Measurements from ENCODE around the gene ATM.
"Not testable (repeated sequence)": the region's sequence is repeated elsewhere in the genome, so short reads cannot be mapped to it uniquely, and the experiment has no call there.

Gene ATM

DNA sequence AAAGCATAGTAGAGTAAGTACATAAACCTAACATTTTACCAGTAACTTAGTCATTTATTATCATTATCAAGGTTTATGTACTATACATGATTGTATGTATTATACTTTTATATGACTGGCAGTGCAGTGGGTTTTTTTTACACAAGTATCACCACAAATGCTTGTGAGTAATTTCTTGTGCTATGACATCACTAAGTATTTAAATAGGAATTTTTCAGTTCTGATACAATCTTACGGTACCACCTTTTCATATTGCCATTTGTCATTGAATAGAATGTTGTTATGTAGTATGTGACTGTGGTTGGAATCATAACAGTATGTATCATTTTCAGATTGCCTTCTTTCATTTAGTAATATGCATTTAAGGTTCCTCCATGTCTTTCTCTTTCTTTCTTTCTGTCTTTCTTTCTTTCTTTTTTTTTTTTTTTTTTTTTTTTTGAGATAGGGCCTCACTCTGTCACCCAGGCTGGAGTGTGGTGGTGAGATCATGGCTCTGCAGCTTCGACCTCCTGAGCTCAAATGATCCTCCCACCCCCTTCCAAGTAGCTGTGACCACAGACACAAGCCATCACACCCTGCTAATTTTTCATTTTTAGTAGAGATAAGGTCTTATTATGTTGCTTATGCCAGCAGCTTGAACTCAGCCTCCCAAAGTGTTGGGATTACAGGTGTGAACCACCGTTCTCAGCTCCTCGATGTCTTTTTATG, 18.6 kb downstream of the ATM start:
- no peak overlapping the region for H3K4me3 ChIP-seq (ENCODE audit: low read length)
- no peak for DNase-seq (ENCODE audit: low read depth)
- peaks cover 57% of the 10 kb centered on the region for H3K36me3 ChIP-seq (ENCODE audit: control insufficient read depth, insufficient read depth, low read length, severe bottlenecking)
- no peaks in the 10 kb centered on the region for H3K4me1 ChIP-seq (ENCODE audit: control insufficient read depth, insufficient read depth, low read length)
- H3K9me3 ChIP-seq (ENCODE audit: control insufficient read depth, low read length) = no peaks in the 10 kb centered on the region
- H3K9ac ChIP-seq (ENCODE audit: low read length) = no peak overlapping the region
- H3K27me3 ChIP-seq (replicated peaks; ENCODE audit: control insufficient read depth, insufficient read depth, low read length) = no peaks in the 10 kb centered on the region

DNA sequence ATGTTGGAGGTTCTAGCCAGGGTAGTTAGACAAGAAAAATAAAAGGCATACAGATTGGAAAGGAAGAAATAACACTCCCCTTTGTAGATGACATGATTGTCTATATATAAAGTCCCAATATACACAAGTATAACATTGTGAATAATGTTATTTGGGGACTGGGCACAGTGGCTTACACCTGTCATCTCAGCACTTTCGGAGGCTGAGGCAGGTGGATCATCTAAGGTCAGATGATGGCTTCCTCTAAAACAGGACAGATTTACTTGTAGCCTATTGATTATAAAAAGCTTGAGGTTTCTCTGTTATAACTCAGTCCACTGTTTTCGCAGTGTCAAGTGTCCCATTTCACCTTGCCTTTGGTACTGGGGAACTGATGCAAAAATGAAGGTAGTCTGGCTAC, 19.6 kb downstream of the ATM start:
- DNase-seq (ENCODE audit: low read depth) = no peak
- Histone ChIP-seq H3K27me3 (replicated peaks; ENCODE audit: control insufficient read depth, insufficient read depth, low read length) (no peaks in the 10 kb centered on the region), H3K4me3 (ENCODE audit: low read length) (no peak overlapping the region), H3K9ac (ENCODE audit: low read length) (no peak overlapping the region), H3K36me3 (ENCODE audit: control insufficient read depth, insufficient read depth, low read length, severe bottlenecking) (peaks cover 57% of the 10 kb centered on the region), H3K9me3 (ENCODE audit: control insufficient read depth, low read length) (no peaks in the 10 kb centered on the region), H3K4me1 (ENCODE audit: control insufficient read depth, insufficient read depth, low read length) (no peaks in the 10 kb centered on the region)

DNA sequence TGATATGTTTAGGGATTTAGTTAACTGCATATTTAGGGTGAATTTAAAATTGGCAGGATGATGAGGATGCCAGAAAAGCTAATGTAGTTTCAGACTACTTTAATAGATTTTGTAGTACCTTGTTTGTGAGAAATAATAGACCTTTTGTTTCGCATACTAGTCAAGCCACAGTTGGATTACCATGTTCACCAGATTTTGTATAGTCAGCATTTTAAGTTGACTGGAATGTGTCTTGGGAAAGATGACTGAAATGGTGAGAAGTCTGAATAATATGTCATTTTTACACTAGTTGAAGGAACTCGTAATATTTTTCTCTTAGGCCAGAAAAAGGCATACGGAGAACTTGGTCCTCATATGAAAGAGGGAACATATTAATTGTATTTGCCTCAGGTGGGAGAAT, 23.4 kb downstream of the ATM start:
- no peak overlapping the region for H3K9ac ChIP-seq (ENCODE audit: low read length)
- H3K4me1 ChIP-seq (ENCODE audit: control insufficient read depth, insufficient read depth, low read length) = no peaks in the 10 kb centered on the region
- H3K4me3 ChIP-seq (ENCODE audit: low read length) = no peak overlapping the region
- H3K9me3 ChIP-seq (ENCODE audit: control insufficient read depth, low read length) = no peaks in the 10 kb centered on the region
- peaks cover 65% of the 10 kb centered on the region for H3K36me3 ChIP-seq (ENCODE audit: control insufficient read depth, insufficient read depth, low read length, severe bottlenecking)
- no peak for DNase-seq (ENCODE audit: low read depth)
- H3K27me3 ChIP-seq (replicated peaks; ENCODE audit: control insufficient read depth, insufficient read depth, low read length) = no peaks in the 10 kb centered on the region

DNA sequence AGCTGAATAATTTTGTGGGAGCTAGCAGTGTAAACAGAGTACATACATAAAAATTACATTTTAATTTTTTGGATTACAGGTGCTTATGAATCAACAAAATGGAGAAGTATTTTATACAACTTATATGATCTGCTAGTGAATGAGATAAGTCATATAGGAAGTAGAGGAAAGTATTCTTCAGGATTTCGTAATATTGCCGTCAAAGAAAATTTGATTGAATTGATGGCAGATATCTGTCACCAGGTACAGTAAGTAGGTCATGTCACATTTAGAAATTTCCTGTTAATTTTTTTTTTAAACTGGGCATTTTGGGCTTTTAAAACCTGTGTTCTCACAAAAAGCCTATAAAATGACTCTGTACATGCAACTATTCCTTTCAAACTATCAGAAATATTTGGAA, 24.0 kb downstream of the ATM start:
- H3K9ac ChIP-seq (ENCODE audit: low read length) = no peak overlapping the region
- peaks cover 68% of the 10 kb centered on the region for H3K36me3 ChIP-seq (ENCODE audit: control insufficient read depth, insufficient read depth, low read length, severe bottlenecking)
- DNase-seq (ENCODE audit: low read depth) = no peak
- H3K9me3 ChIP-seq (ENCODE audit: control insufficient read depth, low read length) = no peaks in the 10 kb centered on the region
- H3K27me3 ChIP-seq (replicated peaks; ENCODE audit: control insufficient read depth, insufficient read depth, low read length) = no peaks in the 10 kb centered on the region
- no peak overlapping the region for H3K4me3 ChIP-seq (ENCODE audit: low read length)
- H3K4me1 ChIP-seq (ENCODE audit: control insufficient read depth, insufficient read depth, low read length) = no peaks in the 10 kb centered on the region

DNA sequence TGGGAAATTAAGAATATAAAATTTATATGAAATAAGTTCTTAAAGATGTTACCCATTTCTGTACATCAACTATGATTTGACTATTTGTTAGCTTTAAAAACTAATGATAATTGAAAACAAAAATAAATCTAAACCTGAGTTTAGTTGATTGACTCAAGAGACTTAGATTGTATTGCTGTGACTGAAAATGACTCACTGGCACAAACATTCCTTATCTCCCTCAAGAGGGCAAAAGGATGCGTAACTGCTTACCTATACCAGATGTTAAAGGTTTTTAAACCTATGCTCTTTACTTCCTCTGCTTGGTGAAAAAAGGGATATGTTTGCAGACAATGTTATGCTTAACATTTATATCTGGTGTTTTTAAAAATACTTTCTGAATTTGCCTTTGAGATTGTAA, 30.3 kb downstream of the ATM start:
- no peak overlapping the region for H3K4me3 ChIP-seq (ENCODE audit: low read length)
- H3K4me1 ChIP-seq (ENCODE audit: control insufficient read depth, insufficient read depth, low read length) = no peaks in the 10 kb centered on the region
- no peaks in the 10 kb centered on the region for H3K27me3 ChIP-seq (replicated peaks; ENCODE audit: control insufficient read depth, insufficient read depth, low read length)
- no peaks in the 10 kb centered on the region for H3K9me3 ChIP-seq (ENCODE audit: control insufficient read depth, low read length)
- H3K9ac ChIP-seq (ENCODE audit: low read length) = no peak overlapping the region
- H3K36me3 ChIP-seq (ENCODE audit: control insufficient read depth, insufficient read depth, low read length, severe bottlenecking) = peaks cover 88% of the 10 kb centered on the region
- DNase-seq (ENCODE audit: low read depth) = peak; percentile 10

DNA sequence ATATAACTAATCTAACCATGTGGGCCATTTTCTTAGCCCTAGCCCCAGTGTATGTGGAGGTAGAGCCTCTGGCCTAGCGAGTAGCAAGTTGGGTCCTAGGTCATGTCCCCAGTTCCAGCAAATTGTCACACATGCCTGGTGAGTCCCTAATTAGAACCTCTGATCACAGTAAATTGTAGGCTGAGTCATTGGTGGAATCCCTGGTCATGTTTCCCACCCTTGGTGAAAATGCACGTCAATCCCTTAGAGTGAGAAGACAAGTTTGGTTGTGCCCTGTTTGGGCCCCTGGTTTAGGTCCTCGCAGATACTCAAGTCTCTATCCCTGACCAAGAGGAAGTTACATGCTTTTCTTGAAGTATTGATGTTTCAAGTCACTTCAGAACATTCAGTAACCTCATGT, 46.7 kb downstream of the ATM start:
- H3K36me3 ChIP-seq (ENCODE audit: control insufficient read depth, insufficient read depth, low read length, severe bottlenecking) = peaks cover 50% of the 10 kb centered on the region

DNA sequence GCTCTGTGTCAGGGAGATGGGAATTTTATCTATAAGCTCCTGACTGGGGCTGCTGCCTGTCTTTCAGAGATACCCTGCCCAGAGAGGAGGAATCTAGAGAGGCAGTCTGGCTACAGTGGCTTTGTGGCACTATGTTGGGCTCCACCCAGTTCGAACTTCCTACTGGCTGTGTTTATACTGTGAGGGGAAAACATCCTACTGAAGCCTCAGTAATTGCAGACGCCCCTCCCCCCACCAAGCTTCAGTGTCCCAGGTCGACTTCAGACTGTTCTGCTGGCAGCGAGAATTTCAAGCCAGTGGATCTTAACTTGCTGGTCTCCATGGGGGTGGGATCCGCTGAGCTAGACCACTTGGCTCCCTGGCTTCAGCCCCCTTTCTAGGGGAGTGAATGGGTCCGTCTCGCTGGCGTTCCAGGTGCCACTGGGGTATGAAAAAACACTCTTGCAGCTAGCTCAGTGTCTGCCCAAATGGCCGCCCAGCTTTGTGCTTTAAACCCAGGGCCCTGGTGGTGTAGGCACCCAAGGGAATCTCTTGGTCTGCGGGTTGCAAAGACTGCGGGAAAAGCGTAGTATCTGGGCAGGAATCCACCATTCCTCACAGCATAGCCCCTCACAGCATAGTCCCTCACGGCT, 54.2 kb downstream of the ATM start:
- H3K27me3 ChIP-seq (replicated peaks; ENCODE audit: control insufficient read depth, insufficient read depth, low read length); H3K4me3 ChIP-seq (ENCODE audit: low read length); H3K9me3 ChIP-seq (ENCODE audit: control insufficient read depth, low read length); H3K9ac ChIP-seq (ENCODE audit: low read length); H3K4me1 ChIP-seq (ENCODE audit: control insufficient read depth, insufficient read depth, low read length); DNase-seq (ENCODE audit: low read depth): not testable (repeated sequence)
- H3K36me3 ChIP-seq (ENCODE audit: control insufficient read depth, insufficient read depth, low read length, severe bottlenecking) = peaks cover 81% of the 10 kb centered on the region

More for the DNA sequence above, 46.7 kb downstream of the ATM start:
- H3K9me3 ChIP-seq (ENCODE audit: control insufficient read depth, low read length) = peaks cover under 1% of the 10 kb centered on the region
- no peaks in the 10 kb centered on the region for H3K27me3 ChIP-seq (replicated peaks; ENCODE audit: control insufficient read depth, insufficient read depth, low read length)
- no peak for DNase-seq (ENCODE audit: low read depth)
- no peak overlapping the region for H3K9ac ChIP-seq (ENCODE audit: low read length)
- H3K4me3 ChIP-seq (ENCODE audit: low read length) = no peak overlapping the region
- no peaks in the 10 kb centered on the region for H3K4me1 ChIP-seq (ENCODE audit: control insufficient read depth, insufficient read depth, low read length)

DNA sequence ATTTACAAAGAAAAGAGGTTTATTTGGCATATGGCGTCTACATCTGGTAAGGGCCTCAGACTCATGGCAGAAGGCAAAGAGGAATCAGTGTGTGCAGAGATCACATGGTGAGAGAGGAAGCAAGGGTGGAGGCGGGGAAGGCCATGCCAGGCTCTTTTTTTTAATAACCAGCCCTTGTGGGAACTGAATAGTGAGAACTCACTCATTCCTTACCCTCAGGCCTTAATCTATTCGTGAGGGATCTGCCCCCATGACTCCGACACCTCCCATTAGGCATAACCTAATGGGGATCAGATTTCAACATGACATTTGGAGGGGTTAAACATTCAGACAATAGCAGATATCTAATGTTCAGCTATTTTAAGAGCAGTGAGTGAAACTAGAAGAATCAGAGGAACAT, 55.7 kb downstream of the ATM start:
- H3K4me1 ChIP-seq (ENCODE audit: control insufficient read depth, insufficient read depth, low read length) = no peaks in the 10 kb centered on the region
- no peak overlapping the region for H3K4me3 ChIP-seq (ENCODE audit: low read length)
- peaks cover 3% of the 10 kb centered on the region for H3K9me3 ChIP-seq (ENCODE audit: control insufficient read depth, low read length)
- DNase-seq (ENCODE audit: low read depth) = no peak
- no peak overlapping the region for H3K9ac ChIP-seq (ENCODE audit: low read length)
- no peaks in the 10 kb centered on the region for H3K27me3 ChIP-seq (replicated peaks; ENCODE audit: control insufficient read depth, insufficient read depth, low read length)
- peaks cover 82% of the 10 kb centered on the region for H3K36me3 ChIP-seq (ENCODE audit: control insufficient read depth, insufficient read depth, low read length, severe bottlenecking)

DNA sequence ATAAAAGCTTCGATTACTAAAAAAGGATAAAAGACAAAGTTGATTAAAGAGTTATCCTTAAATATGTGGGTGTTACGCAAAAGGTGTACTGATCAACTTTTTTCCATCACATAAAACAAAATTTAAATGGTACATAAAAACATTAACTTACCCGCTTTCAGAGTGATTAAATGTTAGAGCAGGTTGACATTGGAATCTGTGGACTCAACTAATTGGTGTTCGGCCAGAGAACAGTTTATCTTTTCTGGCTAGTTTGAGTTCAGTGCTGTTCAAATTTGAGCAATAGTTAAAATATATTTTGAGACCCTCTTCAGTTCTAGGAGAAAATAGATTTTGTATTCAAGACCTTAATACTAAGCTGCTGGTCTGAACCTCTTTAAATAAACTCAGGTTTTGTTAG, 56.1 kb downstream of the ATM start:
- no peak for DNase-seq (ENCODE audit: low read depth)
- Histone ChIP-seq H3K9me3 (ENCODE audit: control insufficient read depth, low read length) (peaks cover 3% of the 10 kb centered on the region), H3K4me3 (ENCODE audit: low read length) (no peak overlapping the region), H3K36me3 (ENCODE audit: control insufficient read depth, insufficient read depth, low read length, severe bottlenecking) (peaks cover 82% of the 10 kb centered on the region), H3K27me3 (replicated peaks; ENCODE audit: control insufficient read depth, insufficient read depth, low read length) (no peaks in the 10 kb centered on the region), H3K9ac (ENCODE audit: low read length) (no peak overlapping the region), H3K4me1 (ENCODE audit: control insufficient read depth, insufficient read depth, low read length) (no peaks in the 10 kb centered on the region)

DNA sequence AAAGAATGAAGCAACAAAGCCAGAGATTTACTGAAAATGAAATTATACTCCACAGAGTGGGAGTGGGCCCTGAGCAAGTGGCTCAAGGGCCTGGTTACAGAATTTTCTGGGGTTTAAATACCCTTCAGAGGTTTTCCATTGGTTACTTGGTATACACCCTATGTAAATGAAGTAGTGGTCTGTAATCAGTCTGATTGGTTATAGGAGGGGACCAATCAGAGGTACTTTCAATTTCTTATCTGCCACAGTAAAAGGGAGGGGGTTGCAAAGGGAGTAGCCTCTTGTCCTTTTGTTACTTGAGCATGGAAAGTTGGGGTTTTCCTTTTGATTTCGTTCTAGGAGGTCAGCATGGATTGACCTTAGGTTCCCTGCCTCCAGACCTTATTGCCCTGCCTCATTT, 63.5 kb downstream of the ATM start:
- Histone ChIP-seq H3K9me3 (ENCODE audit: control insufficient read depth, low read length) (no peaks in the 10 kb centered on the region), H3K9ac (ENCODE audit: low read length) (no peak overlapping the region), H3K36me3 (ENCODE audit: control insufficient read depth, insufficient read depth, low read length, severe bottlenecking) (peaks cover 80% of the 10 kb centered on the region), H3K4me1 (ENCODE audit: control insufficient read depth, insufficient read depth, low read length) (no peaks in the 10 kb centered on the region), H3K4me3 (ENCODE audit: low read length) (no peak overlapping the region), H3K27me3 (replicated peaks; ENCODE audit: control insufficient read depth, insufficient read depth, low read length) (no peaks in the 10 kb centered on the region)
- DNase-seq (ENCODE audit: low read depth) = no peak

DNA sequence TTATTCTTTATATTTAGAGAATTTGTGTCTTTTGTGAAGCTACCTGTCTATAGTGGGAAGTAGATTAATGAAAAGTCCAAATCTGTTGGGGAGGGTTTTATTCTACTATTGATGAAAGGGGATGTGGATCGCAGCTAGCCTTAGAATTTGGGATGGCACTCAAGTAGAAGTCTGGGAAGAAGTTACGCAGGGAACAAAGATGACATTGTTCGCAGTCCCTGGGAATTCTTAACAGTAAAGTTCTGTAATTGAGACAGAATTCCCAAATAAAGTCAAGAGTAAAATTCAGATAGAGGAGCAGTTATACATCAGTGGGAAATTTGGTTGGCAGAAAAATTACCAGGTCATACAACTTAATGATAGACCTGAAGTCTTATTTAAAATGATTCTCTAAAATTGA, 64.1 kb downstream of the ATM start:
- Histone ChIP-seq H3K36me3 (ENCODE audit: control insufficient read depth, insufficient read depth, low read length, severe bottlenecking) (peaks cover 82% of the 10 kb centered on the region), H3K4me1 (ENCODE audit: control insufficient read depth, insufficient read depth, low read length) (no peaks in the 10 kb centered on the region), H3K27me3 (replicated peaks; ENCODE audit: control insufficient read depth, insufficient read depth, low read length) (no peaks in the 10 kb centered on the region), H3K9ac (ENCODE audit: low read length) (no peak overlapping the region), H3K9me3 (ENCODE audit: control insufficient read depth, low read length) (no peaks in the 10 kb centered on the region), H3K4me3 (ENCODE audit: low read length) (no peak overlapping the region)
- no peak for DNase-seq (ENCODE audit: low read depth)

DNA sequence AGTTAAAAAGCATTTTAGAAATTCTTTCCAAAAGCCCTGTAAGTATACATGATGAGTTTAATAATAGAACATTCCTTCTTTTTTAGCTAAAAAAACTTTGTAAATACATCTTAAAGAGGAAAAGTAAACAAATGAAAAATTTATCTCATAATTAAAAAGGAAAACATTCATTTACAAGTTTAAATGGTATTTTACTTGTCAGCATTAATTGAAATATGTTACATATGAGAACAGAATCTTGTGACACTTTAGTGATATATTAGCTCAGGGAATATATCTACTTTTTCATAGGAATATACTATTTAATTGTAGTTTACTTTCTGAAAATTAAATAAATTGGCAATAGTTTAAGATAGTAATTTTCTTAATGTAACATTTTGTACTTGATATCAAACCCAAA, 66.2 kb downstream of the ATM start:
- not testable (repeated sequence) for H3K4me3 ChIP-seq (ENCODE audit: low read length); H3K4me1 ChIP-seq (ENCODE audit: control insufficient read depth, insufficient read depth, low read length); H3K9me3 ChIP-seq (ENCODE audit: control insufficient read depth, low read length); DNase-seq (ENCODE audit: low read depth); H3K27me3 ChIP-seq (replicated peaks; ENCODE audit: control insufficient read depth, insufficient read depth, low read length); H3K9ac ChIP-seq (ENCODE audit: low read length)
- H3K36me3 ChIP-seq (ENCODE audit: control insufficient read depth, insufficient read depth, low read length, severe bottlenecking) = peaks cover 76% of the 10 kb centered on the region
